Fibroblast of lung (primary cell): ENCODE results near the gene HAUS1.

Source experiments
- EZH2 ChIP-seq: IDR thresholded peaks from 2 replicates; pipeline ENCODE4 v1.5.1; 2012; ENCODE audit warnings: low read length, control low read depth, mild to moderate bottlenecking; ENCODE audit errors: missing control alignments
- TF ChIP-seq, protein P1 (sequence below), 2 donors: IDR thresholded peaks in 1 of 2; conservative IDR thresholded peaks in 1 of 2; 1 replicate in 1 of 2; 2 replicates in 1 of 2; pipeline ENCODE4 v1.5.1; 2011 to 2012; ENCODE audit warnings: low read length in 2 of 2, control low read depth in 1 of 2, inconsistent platforms in 1 of 2, low read depth in 1 of 2, mild to moderate bottlenecking in 1 of 2

DNA sequence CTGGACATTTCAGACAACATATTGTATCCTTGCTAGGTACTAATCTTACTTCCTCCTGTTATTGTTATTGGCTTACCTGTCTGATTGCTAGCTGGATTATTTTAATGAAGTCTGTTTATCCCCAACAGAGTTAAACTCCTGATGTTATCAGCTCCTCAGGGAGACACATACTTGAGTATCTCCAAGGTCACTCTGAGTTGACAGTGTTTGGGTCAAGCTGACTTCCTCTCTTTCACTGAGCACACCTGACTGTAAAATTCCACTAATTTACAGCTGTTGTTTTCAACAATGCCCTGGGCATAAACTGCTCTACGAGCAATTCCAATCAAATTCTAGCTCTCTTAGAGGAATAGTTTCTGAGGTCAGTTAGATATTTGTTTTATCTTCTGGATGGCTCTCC lies 9.6 kb downstream of the HAUS1 start:
- TF ChIP-seq, protein P1, sequence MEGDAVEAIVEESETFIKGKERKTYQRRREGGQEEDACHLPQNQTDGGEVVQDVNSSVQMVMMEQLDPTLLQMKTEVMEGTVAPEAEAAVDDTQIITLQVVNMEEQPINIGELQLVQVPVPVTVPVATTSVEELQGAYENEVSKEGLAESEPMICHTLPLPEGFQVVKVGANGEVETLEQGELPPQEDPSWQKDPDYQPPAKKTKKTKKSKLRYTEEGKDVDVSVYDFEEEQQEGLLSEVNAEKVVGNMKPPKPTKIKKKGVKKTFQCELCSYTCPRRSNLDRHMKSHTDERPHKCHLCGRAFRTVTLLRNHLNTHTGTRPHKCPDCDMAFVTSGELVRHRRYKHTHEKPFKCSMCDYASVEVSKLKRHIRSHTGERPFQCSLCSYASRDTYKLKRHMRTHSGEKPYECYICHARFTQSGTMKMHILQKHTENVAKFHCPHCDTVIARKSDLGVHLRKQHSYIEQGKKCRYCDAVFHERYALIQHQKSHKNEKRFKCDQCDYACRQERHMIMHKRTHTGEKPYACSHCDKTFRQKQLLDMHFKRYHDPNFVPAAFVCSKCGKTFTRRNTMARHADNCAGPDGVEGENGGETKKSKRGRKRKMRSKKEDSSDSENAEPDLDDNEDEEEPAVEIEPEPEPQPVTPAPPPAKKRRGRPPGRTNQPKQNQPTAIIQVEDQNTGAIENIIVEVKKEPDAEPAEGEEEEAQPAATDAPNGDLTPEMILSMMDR (conservative IDR thresholded peaks at IDR 0.05 in 1 of 2, IDR thresholded peaks at IDR 0.05 in 1 of 2; ENCODE audit: low read depth in 1 of 2, low read length in 2 of 2), result no peak
- TF ChIP-seq EZH2, result no peak
